ENCODE results near the gene ADAMTSL3.
A peak's percentile ranks its signal among the peaks of the same experiment; 100 is the strongest.

DNA sequence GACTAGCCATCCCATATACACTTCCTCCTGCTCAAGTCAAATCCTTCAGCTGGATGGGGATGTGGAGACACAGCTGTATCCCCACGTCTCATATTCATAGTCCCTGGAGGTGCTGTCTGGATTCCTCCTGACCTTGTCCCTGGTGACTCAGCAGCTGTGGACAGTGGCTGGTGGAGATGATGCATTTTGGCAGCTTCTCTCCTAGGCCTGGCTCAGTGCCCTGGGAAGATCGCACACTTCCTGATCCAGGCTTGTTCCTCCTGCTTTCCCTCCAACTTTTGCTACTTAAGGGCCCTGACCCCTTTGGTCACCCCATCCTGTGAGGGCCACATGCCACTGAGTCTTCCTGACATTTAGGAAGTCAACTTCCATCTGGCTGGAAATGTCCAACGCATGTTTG lies 44.4 kb downstream of the ADAMTSL3 start:
- TF ChIP-seq POLR2A (IDR thresholded peaks at IDR 0.05) (no peak), EP300 (IDR thresholded peaks at IDR 0.05) (no peak), POLR2AphosphoS5 (IDR thresholded peaks at IDR 0.05) (peak in 3 of 4 donors; percentile 12 to 29 (median 23))
- TF ChIP-seq, protein P1, sequence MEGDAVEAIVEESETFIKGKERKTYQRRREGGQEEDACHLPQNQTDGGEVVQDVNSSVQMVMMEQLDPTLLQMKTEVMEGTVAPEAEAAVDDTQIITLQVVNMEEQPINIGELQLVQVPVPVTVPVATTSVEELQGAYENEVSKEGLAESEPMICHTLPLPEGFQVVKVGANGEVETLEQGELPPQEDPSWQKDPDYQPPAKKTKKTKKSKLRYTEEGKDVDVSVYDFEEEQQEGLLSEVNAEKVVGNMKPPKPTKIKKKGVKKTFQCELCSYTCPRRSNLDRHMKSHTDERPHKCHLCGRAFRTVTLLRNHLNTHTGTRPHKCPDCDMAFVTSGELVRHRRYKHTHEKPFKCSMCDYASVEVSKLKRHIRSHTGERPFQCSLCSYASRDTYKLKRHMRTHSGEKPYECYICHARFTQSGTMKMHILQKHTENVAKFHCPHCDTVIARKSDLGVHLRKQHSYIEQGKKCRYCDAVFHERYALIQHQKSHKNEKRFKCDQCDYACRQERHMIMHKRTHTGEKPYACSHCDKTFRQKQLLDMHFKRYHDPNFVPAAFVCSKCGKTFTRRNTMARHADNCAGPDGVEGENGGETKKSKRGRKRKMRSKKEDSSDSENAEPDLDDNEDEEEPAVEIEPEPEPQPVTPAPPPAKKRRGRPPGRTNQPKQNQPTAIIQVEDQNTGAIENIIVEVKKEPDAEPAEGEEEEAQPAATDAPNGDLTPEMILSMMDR (IDR thresholded peaks at IDR 0.05), result no peak

Measured in sigmoid colon (tissue), 4 donors.